ENCODE results near the gene PDSS2.

DNA sequence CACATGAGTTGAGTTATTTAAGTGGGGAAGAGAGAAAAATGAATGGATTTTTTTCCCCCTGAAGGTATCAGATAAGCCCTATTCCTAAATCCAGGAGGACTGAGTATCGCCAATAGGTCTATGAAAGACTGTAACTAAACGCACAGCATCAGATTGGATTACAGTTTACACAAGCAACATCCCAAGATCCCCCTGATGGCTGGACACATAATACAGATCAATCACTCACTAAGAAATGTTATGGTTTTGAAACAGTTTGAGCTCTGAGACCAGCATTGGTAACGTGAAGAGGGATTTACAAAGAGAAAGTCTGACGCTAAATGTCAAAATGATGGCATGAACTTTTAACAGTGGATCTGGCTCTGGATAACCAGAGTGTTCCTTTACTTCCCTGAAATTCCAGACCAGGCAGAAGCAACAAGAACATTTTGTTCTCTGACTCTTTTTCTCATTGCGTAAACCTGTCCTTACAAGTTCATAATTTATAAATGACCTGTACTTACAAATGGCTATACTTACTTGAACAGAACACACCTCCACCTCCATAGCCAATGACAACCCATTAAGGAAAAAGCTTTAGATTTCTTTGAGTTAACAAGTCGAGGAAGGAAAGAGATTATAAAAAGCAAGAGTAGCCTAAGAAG is 212.3 kb downstream of the PDSS2 start:
- TF ChIP-seq CHD2 (IDR thresholded peaks at IDR 0.05; ENCODE audit: low read length): no peak
- TF ChIP-seq, protein P1, sequence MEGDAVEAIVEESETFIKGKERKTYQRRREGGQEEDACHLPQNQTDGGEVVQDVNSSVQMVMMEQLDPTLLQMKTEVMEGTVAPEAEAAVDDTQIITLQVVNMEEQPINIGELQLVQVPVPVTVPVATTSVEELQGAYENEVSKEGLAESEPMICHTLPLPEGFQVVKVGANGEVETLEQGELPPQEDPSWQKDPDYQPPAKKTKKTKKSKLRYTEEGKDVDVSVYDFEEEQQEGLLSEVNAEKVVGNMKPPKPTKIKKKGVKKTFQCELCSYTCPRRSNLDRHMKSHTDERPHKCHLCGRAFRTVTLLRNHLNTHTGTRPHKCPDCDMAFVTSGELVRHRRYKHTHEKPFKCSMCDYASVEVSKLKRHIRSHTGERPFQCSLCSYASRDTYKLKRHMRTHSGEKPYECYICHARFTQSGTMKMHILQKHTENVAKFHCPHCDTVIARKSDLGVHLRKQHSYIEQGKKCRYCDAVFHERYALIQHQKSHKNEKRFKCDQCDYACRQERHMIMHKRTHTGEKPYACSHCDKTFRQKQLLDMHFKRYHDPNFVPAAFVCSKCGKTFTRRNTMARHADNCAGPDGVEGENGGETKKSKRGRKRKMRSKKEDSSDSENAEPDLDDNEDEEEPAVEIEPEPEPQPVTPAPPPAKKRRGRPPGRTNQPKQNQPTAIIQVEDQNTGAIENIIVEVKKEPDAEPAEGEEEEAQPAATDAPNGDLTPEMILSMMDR (IDR thresholded peaks at IDR 0.05; ENCODE audit: control extremely low read depth in 1 of 3, insufficient read depth in 1 of 3, low read depth in 1 of 3, low read length in 3 of 3): no peak
